SK-N-SH (cell line): ENCODE data around the gene WDTC1. TPM values are rescaled to one million over a fixed set of nuclear protein-coding genes. Genes with fewer than 3 reads are reported as not detected.

Experiments used
- CTCF ChIA-PET: fragments of 300-600, 350-600 bp; formaldehyde crosslinking; extraction: SDS; loops from one replicate; lab custom pipeline; 2021; lab: Yijun Ruan, JAX
- POLR2A ChIA-PET: fragments of 350-600 bp; sonication (Branson Sonifier 250); formaldehyde crosslinking; extraction: SDS; loops from one replicate; lab custom pipeline; 2020; ENCODE audit warnings: antibody characterized with exemption, inconsistent platforms; lab: Yijun Ruan, JAX
- DNase-seq: peaks from one replicate; pipeline ENCODE4 v3.0.0; 2012
- H2AFZ ChIP-seq: fragments of 200-600 bp; sonication (generic); 2 replicates; pipeline ENCODE4 v1.8.1; 2016; ENCODE audit warnings: antibody characterized with exemption, mild to moderate bottlenecking, low read depth
- H3F3A ChIP-seq: fragments of 200-600 bp; sonication (generic); replicated peaks from 2 replicates; pipeline ENCODE3; 2016; ENCODE audit warnings: antibody characterized with exemption, mild to moderate bottlenecking; ENCODE audit not compliant: insufficient read depth
- H3K27ac ChIP-seq, 2 experiments: fragments of 200-500 bp in 1 of 2; fragments of 200-600 bp in 1 of 2; sonication (Bioruptor generic) in 1 of 2; sonication (generic), shearing (Covaris generic) in 1 of 2; 2 replicates each; pipeline versions ENCODE4 v1.5.1 to v1.6.1; 2014 to 2016; ENCODE audit warnings: low read depth in 2 of 2, inconsistent platforms in 1 of 2, low read length in 1 of 2, mild to moderate bottlenecking in 1 of 2, mixed read lengths in 1 of 2
- H3K27me3 ChIP-seq: fragments of 200-600 bp; sonication (generic), shearing (Covaris generic); 2 replicates; pipeline ENCODE4 v1.6.1; 2016; ENCODE audit warnings: mixed run types; ENCODE audit not compliant: insufficient read depth
- H3K36me3 ChIP-seq, 2 experiments: fragments of 200-500 bp in 1 of 2; fragments of 200-600 bp in 1 of 2; sonication (Bioruptor generic) in 1 of 2; sonication (generic) in 1 of 2; replicated peaks in 1 of 2; 2 replicates each; pipeline versions ENCODE3 to v1.5.1; 2014 to 2016; ENCODE audit warnings: low read length in 1 of 2, mild to moderate bottlenecking in 1 of 2; ENCODE audit not compliant: insufficient read depth in 2 of 2, control insufficient read depth in 1 of 2
- H3K4me1 ChIP-seq, 2 experiments: fragments of 200-500 bp in 1 of 2; fragments of 200-600 bp in 1 of 2; sonication (Bioruptor generic) in 1 of 2; sonication (generic), shearing (Covaris generic) in 1 of 2; 2 replicates each; pipeline versions ENCODE4 v1.5.1 to v1.6.1; 2014 to 2016; ENCODE audit warnings: low read depth in 1 of 2, low read length in 1 of 2, mixed run types in 1 of 2; ENCODE audit not compliant: insufficient read depth in 2 of 2, control insufficient read depth in 1 of 2
- H3K4me2 ChIP-seq: fragments of 200-600 bp; sonication (generic), shearing (Covaris generic); 2 replicates; pipeline ENCODE4 v1.6.1; 2017; ENCODE audit warnings: mixed run types
- H3K4me3 ChIP-seq, 2 experiments: fragments of 200-500 bp in 1 of 2; fragments of 200-600 bp in 1 of 2; sonication (Bioruptor generic) in 1 of 2; sonication (generic), shearing (Covaris generic) in 1 of 2; 2 replicates each; pipeline versions ENCODE4 v1.5.1 to v1.8.1; 2014 to 2016; ENCODE audit warnings: low read depth in 2 of 2, inconsistent platforms in 1 of 2, low read length in 1 of 2, mild to moderate bottlenecking in 1 of 2, mixed read lengths in 1 of 2, moderate library complexity in 1 of 2
- H3K79me2 ChIP-seq: fragments of 200-600 bp; sonication (generic); 2 replicates; pipeline ENCODE4 v1.8.1; 2017; ENCODE audit warnings: mild to moderate bottlenecking; ENCODE audit not compliant: insufficient read depth
- H3K9ac ChIP-seq: fragments of 200-600 bp; sonication (generic); 2 replicates; pipeline ENCODE4 v1.6.1; 2017; ENCODE audit warnings: mixed run types
- H3K9me2 ChIP-seq: fragments of 200-600 bp; sonication (generic); 2 replicates; pipeline ENCODE4 v1.6.1; 2017; ENCODE audit warnings: mixed run types
- H3K9me3 ChIP-seq: fragments of 200-600 bp; sonication (generic); 2 replicates; pipeline ENCODE4 v1.6.1; 2017; ENCODE audit warnings: mixed run types, mild to moderate bottlenecking, moderate library complexity
- H4K20me1 ChIP-seq: fragments of 200-600 bp; sonication (generic); 2 replicates; pipeline ENCODE4 v1.6.1; 2017; ENCODE audit warnings: mild to moderate bottlenecking, mixed run types; ENCODE audit not compliant: insufficient read depth
- CHD2 ChIP-seq: fragments of 150-350 bp; IDR thresholded peaks from 2 replicates; pipeline ENCODE4 v1.6.1; 2018; ENCODE audit warnings: low read length; ENCODE audit not compliant: partially characterized antibody
- EP300 ChIP-seq, 2 experiments: IDR thresholded peaks; 2 replicates each; pipeline versions ENCODE4 v1.4.0 to v1.6.1; 2012; ENCODE audit warnings: borderline replicate concordance in 1 of 2, low read depth in 1 of 2, low read length in 1 of 2
- EZH2phosphoT487 ChIP-seq: fragments of 200-600 bp; sonication (generic); IDR thresholded peaks from 2 replicates; pipeline ENCODE4 v1.6.1; 2017; ENCODE audit warnings: low read depth, mixed run types, mild to moderate bottlenecking, antibody characterized with exemption, moderate library complexity, borderline replicate concordance
- FOSL2 ChIP-seq: IDR thresholded peaks from 2 replicates; pipeline ENCODE4 v1.4.0; 2012; ENCODE audit warnings: low read depth, mild to moderate bottlenecking, moderate library complexity, borderline replicate concordance
- GATA2 ChIP-seq: sonication (generic); formaldehyde crosslinking; IDR thresholded peaks from 2 replicates; pipeline ENCODE4 v1.5.0; 2020; ENCODE audit warnings: mild to moderate bottlenecking, missing genetic modification reagents
- NFIC ChIP-seq: IDR thresholded peaks from 2 replicates; pipeline ENCODE4 v1.4.0; 2012; ENCODE audit warnings: borderline replicate concordance
- RCOR1 ChIP-seq: fragments of 150-350 bp; IDR thresholded peaks from 2 replicates; pipeline ENCODE4 v1.6.1; 2017; ENCODE audit warnings: antibody characterized with exemption, low read length
- SMC3 ChIP-seq: IDR thresholded peaks from 2 replicates; pipeline ENCODE4 v1.6.1; 2012; ENCODE audit warnings: low read depth, low read length, improper control_type of control experiment
- YY1 ChIP-seq: IDR thresholded peaks from 2 replicates; pipeline ENCODE4 v1.4.0; 2012; ENCODE audit warnings: low read depth, mild to moderate bottlenecking
- WGBS: methylation state at CpG from one replicate; pipeline ENCODE4 v1.1.6; 2017; ENCODE audit warnings: low lambda C conversion rate; 5-methylcytosine and 5-hydroxymethylcytosine counted together
- polyA plus RNA-seq, 3 experiments: library from polyadenylated mRNA; depleted of rRNA; stranded (reverse); fragments of >200 nt; gene quantifications; 2 replicates each; pipeline ENCODE4 v1.2.3, GENCODE V29; 2012
- TF ChIP-seq, protein P1 (sequence below): IDR thresholded peaks from 2 replicates; pipeline ENCODE4 v1.4.0; 2012; ENCODE audit warnings: low read depth, borderline replicate concordance
- TF ChIP-seq, protein P2 (sequence below): IDR thresholded peaks from 2 replicates; pipeline ENCODE4; 2012

Gene WDTC1
- polyA plus RNA-seq, 1 of the 3 experiments (the other 2 are of a cell fraction), result 12.0 TPM

DNA sequence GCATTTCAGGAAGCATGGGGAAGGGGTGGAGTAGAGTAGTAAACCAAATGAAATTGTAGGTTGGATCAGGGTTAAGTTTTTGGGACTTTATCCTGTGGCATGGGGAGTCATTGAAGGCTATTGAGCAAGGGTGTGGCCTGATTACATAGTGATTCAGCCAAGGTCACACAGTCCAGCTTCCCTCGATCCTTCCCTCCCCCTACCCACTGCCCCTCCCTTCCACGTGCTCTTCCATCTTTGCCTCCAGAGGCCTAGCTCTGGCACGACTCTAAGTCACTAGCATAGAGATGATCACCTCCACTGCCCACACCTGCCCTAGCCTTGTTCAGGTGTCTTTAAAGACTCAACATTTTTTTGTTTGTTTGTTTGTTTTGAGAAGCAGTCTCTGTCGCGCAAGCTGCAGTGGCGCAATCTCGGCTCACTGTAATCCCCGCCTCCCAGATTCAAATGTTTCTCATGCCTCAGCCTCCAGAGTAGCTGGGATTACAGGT is 42.3 kb upstream of the WDTC1 start:
- TF ChIP-seq, protein P1, sequence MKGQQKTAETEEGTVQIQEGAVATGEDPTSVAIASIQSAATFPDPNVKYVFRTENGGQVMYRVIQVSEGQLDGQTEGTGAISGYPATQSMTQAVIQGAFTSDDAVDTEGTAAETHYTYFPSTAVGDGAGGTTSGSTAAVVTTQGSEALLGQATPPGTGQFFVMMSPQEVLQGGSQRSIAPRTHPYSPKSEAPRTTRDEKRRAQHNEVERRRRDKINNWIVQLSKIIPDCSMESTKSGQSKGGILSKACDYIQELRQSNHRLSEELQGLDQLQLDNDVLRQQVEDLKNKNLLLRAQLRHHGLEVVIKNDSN, result no peak
- TF ChIP-seq FOSL2 (no peak), GATA2 (CRISPR knock-in tag) (no peak), YY1 (no peak), RCOR1 (no peak), SMC3 (no peak), NFIC (no peak), EZH2phosphoT487 (no peak)
- POLR2A ChIA-PET, result no interaction called here

DNA sequence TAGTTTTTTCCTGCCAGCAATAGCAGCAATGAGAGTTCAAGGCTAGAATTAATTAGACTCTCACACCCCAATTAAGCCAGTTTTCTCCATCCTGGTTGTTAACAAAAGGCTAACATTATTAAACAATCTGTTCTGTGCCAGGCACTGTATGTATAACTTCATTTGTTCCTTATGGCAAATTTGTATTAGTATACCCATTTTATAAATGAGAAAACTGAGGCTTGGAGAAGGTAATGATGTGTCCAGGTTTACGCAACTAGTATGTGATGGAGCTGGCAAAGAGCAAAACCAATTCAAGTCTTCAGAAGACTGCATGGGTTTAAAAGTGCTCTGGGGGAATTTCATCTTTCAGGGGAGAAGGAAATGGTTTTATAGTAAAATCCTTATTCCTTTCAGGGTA is 41.2 kb upstream of the WDTC1 start:
- Histone ChIP-seq H3K9me2 (no peaks in the 10 kb centered on the region), H3K4me1 (no peaks in the 10 kb centered on the region), H2AFZ (no peak overlapping the region), H4K20me1 (no peaks in the 10 kb centered on the region), H3K4me2 (no peak overlapping the region), H3K4me3 (no peak overlapping the region), H3K36me3 (no peaks in the 10 kb centered on the region), H3K27ac (no peak overlapping the region), H3K79me2 (no peaks in the 10 kb centered on the region), H3K9me3 (no peaks in the 10 kb centered on the region), H3K9ac (no peak overlapping the region), H3K27me3 (no peaks in the 10 kb centered on the region), H3F3A (no peaks in the 10 kb centered on the region)
- 90% methylated on average over 1 of the region's 1 CpG for WGBS
- no peak for TF ChIP-seq EP300 (IDR thresholded peaks at IDR 0.05; ENCODE audit: borderline replicate concordance in 1 of 2, low read depth in 1 of 2, low read length in 1 of 2)
- TF ChIP-seq, protein P2, sequence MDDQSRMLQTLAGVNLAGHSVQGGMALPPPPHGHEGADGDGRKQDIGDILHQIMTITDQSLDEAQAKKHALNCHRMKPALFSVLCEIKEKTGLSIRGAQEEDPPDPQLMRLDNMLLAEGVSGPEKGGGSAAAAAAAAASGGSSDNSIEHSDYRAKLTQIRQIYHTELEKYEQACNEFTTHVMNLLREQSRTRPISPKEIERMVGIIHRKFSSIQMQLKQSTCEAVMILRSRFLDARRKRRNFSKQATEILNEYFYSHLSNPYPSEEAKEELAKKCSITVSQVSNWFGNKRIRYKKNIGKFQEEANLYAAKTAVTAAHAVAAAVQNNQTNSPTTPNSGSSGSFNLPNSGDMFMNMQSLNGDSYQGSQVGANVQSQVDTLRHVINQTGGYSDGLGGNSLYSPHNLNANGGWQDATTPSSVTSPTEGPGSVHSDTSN, result no peak
- TF ChIP-seq CHD2, result no peak
- TF ChIP-seq SMC3, result no peak
- CTCF ChIA-PET, result interaction anchor here (1.5 to 2.0 kb wide), 2 partner anchors 90 to 164 kb away, joined by 5 to 8 read pairs; no protein-coding TSS in a partner anchor
- POLR2A ChIA-PET, result no interaction called here
- DNase-seq, result no peak

More for the DNA sequence above, 42.3 kb upstream of the WDTC1 start:
- CTCF ChIA-PET, result interaction anchor here (1.0 to 2.0 kb wide), 3 partner anchors 80 to 165 kb away, joined by 4 to 8 read pairs (median 5); no protein-coding TSS in a partner anchor
- Histone ChIP-seq H3K27me3 (no peaks in the 10 kb centered on the region), H3K9me3 (no peaks in the 10 kb centered on the region), H3K9ac (no peak overlapping the region), H3F3A (no peaks in the 10 kb centered on the region), H3K9me2 (no peaks in the 10 kb centered on the region), H4K20me1 (no peaks in the 10 kb centered on the region), H3K27ac (no peak overlapping the region), H3K79me2 (no peaks in the 10 kb centered on the region), H3K4me1 (no peaks in the 10 kb centered on the region), H3K4me3 (no peak overlapping the region), H3K4me2 (no peak overlapping the region), H3K36me3 (no peaks in the 10 kb centered on the region), H2AFZ (no peak overlapping the region)
- no peak for DNase-seq
- WGBS, result 79% methylated on average over 8 of the region's 8 CpGs
